ENCODE results near the gene ELF1. TPM values are rescaled to one million over a fixed set of nuclear protein-coding genes. Genes with fewer than 3 reads are reported as not detected.
A peak's percentile ranks its signal among the peaks of the same experiment; 100 is the strongest.
"Not testable (repeated sequence)": the region's sequence is repeated elsewhere in the genome, so short reads cannot be mapped to it uniquely, and the experiment has no call there.

The ELF1 gene
- 95.5 and 124 TPM in 2 replicates for total RNA-seq

GRCh38 chr13:41019011-41019487 is at the start of gene ELF1:
ELF1 (minus strand) TSS chr13:41019316; CDS start chr13:40982054, 37,262 bp downstream.
- DNase-seq = peak; percentile 75

GRCh38 chr13:41065078-41065477 is 46.0 kb upstream of the ELF1 start:
- peak; percentile 57 for DNase-seq

- peak; percentile 81 for DNase-seq
Measured at GRCh38 chr13:41064493-41064892, 45.4 kb upstream of the ELF1 start.

- DNase-seq = peak; percentile 76
Measured at GRCh38 chr13:41061914-41062837, 43.1 kb upstream of the ELF1 start.

- peak; percentile 97 for DNase-seq
Measured at GRCh38 chr13:41061075-41061913, 42.2 kb upstream of the ELF1 start, which contains the start of gene WBP4. WBP4 (plus strand) TSS chr13:41061509; CDS start chr13:41061674, 165 bp downstream.

GRCh38 chr13:41060724-41061074 is 41.6 kb upstream of the ELF1 start:
- DNase-seq = peak; percentile 83

GRCh38 chr13:41060082-41060723 is 41.1 kb upstream of the ELF1 start:
- DNase-seq = peak; percentile 89

- peak; percentile 38 for DNase-seq
Measured at GRCh38 chr13:41059456-41060081, 40.5 kb upstream of the ELF1 start.

GRCh38 chr13:41058295-41059070 is 39.4 kb upstream of the ELF1 start:
- no peak for DNase-seq

GRCh38 chr13:41056826-41057711 is 38.0 kb upstream of the ELF1 start:
- DNase-seq = no peak

GRCh38 chr13:41056194-41056593 is 37.1 kb upstream of the ELF1 start:
- no peak for DNase-seq

GRCh38 chr13:41054919-41055619 is 36.0 kb upstream of the ELF1 start:
- DNase-seq = peak; percentile 37

- DNase-seq = peak; percentile 77
Measured at GRCh38 chr13:41054212-41054877, 35.2 kb upstream of the ELF1 start.

GRCh38 chr13:41053384-41053826 is 34.3 kb upstream of the ELF1 start:
- DNase-seq = peak; percentile 24

GRCh38 chr13:41052441-41052840 is 33.3 kb upstream of the ELF1 start:
- no peak for DNase-seq

- DNase-seq = peak; percentile 83
Measured at GRCh38 chr13:41049480-41050440, 30.6 kb upstream of the ELF1 start.

- DNase-seq = no peak
Measured at GRCh38 chr13:41048640-41049039, 29.5 kb upstream of the ELF1 start.

GRCh38 chr13:41042419-41042818 is 23.3 kb upstream of the ELF1 start:
- not testable (repeated sequence) for DNase-seq

Data from dermis blood vessel endothelial cell (primary cell).